HG03575 (cell line): Measurements from ENCODE around the gene RNF8.
"Not testable (repeated sequence)": the region's sequence is repeated elsewhere in the genome, so short reads cannot be mapped to it uniquely, and the experiment has no call there.

Experiments used
- ATAC-seq: cut with Tn5 transposase; IDR thresholded peaks from one replicate; pipeline ENCODE4 v1.9.1; 2021; ENCODE audit not compliant: unreplicated experiment, insufficient number of reproducible peaks, low FRiP score; ENCODE audit errors: extremely low read depth

RNF8 gene

GRCh38 chr6:37319856-37320480, 33.8 kb upstream of the RNF8 start:
- no peak for ATAC-seq

DNA sequence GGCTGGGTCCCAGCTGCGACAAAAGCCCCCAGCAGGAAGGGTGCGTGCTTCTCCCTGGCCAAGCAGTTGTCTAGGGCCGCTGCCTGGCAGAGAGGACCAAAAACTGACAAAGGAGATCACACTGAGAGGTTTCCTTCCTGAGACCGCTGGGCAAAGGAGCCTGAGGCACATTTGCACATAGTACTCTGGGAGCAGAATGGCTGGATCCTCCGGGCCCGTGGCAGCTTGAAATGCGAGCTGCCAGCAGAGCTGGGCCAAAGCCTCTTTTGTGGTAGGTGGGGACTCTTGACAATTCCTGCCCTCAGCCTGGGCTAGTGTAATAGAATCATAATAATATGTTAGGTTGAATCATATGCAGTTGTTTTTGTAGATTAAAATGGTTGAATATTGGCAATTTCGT, 33.1 kb upstream of the RNF8 start:
- ATAC-seq: no peak

DNA sequence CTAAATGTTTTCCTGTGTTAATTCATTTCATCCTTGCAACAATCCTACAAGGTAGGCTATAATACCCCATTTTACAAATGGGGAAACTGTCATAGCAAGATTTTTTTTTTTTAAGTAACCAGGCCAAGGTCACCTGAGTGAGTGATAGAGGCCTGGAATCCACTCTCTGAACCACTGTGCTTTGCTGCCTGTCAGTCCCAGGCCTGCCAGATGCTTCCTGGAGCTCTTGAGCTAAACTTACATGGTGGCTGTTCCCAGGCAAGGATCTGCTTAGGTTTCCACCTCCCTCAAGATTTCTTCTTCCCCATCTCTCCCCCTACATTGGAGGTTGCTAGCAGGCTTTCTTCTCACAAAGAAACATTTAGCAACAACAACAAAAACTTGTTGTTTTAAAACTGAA, 32.7 kb upstream of the RNF8 start:
- ATAC-seq: no peak

DNA sequence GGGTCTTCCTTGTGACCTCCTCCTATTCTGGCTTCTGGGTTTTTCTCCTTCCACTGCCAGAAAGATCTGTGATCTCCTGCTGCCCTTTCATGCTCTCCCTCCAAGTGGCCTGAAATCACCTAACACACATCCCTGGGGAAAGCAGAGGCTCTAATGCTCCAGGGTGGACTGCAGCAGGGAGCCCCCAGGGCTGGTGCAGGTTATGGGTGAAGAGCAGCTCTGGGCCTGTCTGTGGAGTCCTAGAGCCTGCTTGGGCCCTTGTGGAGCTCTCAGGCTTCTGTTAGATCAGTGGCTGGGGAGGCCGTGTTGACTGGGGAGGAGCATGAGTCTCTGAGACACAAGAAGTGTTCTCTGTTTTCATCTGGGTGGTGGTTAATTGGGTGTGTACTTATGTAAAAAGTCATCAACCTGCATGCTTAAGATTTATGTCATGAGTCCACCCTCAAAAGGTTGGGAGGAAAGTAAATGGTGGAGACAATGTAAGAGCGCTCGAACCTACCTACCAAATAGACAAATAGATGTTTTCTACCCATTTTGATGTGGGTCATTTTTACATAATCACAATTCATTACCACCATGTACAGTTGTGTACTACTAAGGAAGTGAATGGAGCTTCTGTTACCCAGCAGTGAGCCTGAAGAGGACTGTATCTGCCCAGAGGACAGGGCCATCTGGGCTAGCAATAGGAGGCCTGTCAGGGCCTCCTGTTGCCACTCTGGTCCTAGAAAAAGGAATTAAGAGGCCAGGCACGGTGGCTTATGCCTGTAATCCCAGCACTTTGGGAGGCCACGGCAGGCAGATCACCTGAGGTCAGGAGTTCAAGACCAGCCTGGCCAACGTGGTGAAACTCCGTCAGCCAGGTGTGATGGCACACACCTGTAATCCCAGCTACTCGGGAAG, 32.0 kb upstream of the RNF8 start:
- ATAC-seq: no peak

GRCh38 chr6:37323580-37323979, 30.2 kb upstream of the RNF8 start:
- no peak for ATAC-seq

DNA sequence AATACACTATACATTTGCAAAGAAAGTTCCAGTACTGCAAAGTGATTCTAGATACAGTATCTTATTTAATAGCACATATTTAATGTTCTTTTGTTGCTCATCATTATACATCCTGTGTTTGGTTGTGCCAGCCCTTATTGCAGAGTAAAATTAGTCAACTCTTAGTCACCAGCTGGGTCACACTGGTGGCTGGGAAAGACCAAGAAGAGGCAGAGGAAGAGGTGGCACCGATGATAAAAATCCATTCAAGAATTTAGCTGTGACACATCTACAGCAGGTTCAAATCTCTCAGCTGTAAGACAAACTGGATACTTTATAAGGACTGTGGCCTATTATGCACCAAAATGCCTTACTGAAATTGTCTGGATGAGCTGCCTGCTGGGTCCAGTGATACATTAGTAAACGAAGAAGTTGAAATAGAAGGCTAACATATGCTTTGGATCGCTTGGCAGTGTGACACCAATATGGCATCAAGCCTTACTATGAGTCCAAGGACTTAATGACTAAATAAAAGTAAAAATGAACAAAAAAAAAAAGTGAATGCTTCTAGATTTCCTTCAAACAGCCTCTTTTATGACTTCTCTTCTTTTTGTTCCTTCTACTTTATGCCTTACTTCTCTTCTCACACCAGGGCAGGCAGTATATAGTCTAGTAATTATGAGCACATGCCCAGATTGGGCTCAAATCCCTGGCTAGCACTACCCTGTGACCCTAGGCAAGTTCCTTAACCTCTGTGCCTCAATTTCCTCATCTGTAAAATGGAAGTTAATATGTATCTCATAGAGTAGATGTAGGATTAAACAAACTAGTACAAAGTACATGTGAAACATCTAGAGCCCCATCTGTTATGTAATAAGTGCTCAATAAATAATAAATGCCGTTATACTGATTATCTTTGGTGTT, 29.4 kb upstream of the RNF8 start:
- no peak for ATAC-seq

- ATAC-seq: not testable (repeated sequence)
These were observed 23.4 kb upstream of the RNF8 start for GRCh38 chr6:37330345-37330744.

DNA sequence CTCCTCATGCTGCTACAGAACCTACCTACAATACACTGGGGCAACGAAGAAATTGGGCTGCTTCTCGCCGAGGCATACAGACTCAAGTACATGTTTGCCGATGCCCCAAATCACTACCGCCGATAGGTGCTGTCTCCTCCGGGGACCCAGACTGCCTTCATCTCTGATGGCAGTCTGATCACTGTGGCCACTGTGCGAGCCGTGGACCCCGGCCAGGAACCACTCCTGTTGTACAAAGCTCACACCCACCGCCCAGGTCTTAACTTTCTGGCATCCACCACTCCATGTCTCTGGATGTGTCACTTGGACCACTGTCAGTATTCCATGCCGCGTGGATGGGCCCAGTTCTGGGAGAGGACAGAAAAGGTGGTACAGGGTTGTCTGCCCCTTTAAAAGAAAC, 22.7 kb upstream of the RNF8 start:
- no peak for ATAC-seq

GRCh38 chr6:37332894-37333293, 20.9 kb upstream of the RNF8 start:
- no peak for ATAC-seq

- no peak for ATAC-seq
These were observed 19.7 kb upstream of the RNF8 start for GRCh38 chr6:37334047-37334446.

GRCh38 chr6:37338317-37338716, 15.5 kb upstream of the RNF8 start:
- ATAC-seq: not testable (repeated sequence)

DNA sequence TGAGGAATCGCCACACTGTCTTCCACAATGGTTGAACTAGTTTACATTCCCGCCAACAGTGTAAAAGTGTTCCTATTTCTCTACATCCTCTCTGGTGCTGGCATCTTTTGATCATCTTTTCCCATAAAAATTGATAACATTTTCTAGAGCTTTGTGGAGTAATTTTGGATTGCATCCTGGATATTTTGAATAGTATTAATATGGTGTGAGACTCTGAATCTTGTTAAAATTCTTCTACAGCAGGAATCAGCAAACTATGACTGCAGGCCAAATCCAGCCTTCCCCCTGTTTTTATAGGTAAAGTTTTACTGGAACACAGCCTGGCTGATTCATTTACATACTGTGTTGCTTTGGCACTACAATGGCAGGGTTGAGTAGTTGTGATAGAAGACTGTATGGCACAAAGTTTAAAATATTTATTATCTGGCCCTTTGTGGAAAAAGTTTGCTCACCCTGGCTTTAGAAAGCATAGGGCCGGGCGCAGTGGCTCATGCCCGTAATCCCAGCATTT, 15.0 kb upstream of the RNF8 start:
- no peak for ATAC-seq

DNA sequence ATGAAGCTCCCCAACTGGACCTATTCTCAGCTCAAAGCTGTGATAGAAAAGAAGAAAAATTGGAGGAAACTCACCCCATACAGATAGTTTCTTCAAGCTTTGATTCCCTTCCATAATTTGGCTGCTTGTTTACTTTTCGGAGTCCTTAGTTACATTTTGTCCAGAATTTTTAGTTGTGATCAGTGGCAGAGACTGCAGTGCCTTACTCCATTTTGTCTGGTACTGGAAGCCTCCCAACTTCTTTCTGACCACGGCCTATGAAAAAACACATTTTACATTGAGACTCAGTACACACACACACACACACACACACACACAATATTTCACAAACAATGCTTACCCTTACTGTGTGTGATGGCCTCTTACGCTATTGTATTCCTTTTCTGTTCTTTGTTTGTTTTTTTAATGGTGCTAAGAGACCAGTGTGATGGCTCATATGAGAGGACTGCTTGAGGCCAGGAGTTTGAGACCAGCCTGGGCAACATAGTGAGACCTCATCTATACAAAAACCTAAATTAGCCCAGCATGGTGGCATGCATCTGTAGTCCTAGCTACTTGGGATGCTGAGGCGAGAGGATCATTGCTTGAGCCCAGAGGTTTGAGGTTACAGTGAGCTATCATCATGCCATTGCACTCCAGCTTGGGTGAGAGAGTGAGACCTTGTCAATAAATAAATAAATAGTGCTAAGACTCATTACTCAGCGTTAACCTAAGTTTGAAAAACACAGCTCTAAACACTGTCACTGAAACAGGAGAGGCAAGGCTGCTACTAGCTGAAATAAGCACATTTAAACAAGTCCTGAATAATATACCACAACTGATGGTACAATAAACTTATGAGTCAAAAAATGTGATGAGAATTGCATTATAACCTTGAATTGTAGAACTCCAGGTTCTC, 13.8 kb upstream of the RNF8 start:
- ATAC-seq: no peak

DNA sequence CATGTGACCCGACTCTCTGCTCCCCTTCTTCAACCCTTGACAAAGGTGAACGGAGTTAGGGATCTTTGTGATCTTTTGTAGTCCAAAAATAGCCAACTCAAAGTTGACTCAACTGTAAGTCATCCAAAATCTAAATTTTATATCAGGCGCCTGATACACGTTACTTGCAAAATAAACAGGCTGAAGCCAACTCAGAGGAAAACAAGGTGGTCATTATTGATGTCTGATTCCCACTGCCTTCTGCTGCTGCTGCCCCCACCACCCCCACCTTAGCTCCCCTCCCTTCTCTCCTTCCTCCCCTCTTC, 13.2 kb upstream of the RNF8 start:
- no peak for ATAC-seq

- no peak for ATAC-seq
These were observed 10.5 kb upstream of the RNF8 start for GRCh38 chr6:37343248-37343647.

- ATAC-seq: no peak
These were observed 9.5 kb upstream of the RNF8 start for GRCh38 chr6:37344308-37344707.

GRCh38 chr6:37345804-37346203, 8.0 kb upstream of the RNF8 start:
- not testable (repeated sequence) for ATAC-seq

GRCh38 chr6:37347177-37347576, 6.6 kb upstream of the RNF8 start:
- ATAC-seq: no peak

DNA sequence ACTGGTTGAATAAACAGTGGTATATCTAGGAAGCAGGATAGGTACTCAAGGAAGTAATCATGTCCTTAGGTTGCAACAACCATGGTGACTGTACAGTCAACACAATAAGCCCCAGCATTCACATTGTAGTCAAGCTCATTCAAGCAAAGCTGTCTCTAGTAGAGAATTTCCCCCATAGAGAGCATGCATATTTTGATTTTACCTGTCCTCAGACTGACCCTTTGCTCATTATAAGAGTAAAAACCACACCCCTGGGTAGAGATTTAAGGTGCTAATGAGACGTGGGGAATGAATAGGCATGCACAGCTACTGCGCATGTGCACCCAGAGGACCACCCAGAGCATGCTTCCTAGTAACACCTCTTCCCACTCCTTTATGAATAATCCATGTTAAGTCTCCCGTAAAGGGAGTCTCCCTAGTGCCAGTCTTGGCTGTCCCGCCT, 6.1 kb upstream of the RNF8 start:
- ATAC-seq: no peak
